Spinal cord (tissue), 10 donors: ENCODE measurements around the gene HPCA. TPM values are rescaled to one million over a fixed set of nuclear protein-coding genes. Genes with fewer than 3 reads are reported as not detected.
A peak's percentile ranks its signal among the peaks of the same experiment; 100 is the strongest.

Experiments used
- DNase-seq, 6 donors: peaks; one replicate each; pipeline versions ENCODE4 v3.0.0 to v3.0.0-alpha.2; 2013 to 2015; ENCODE audit warnings: low spot score in 6 of 6, low read depth in 4 of 6
- H3K27ac ChIP-seq: one replicate; pipeline ENCODE4 v1.5.1; 2013; ENCODE audit warnings: low read depth, low read length, control low read depth
- H3K27me3 ChIP-seq: one replicate; pipeline ENCODE4 v1.6.1; 2013; ENCODE audit warnings: low read length; ENCODE audit not compliant: control insufficient read depth, insufficient read depth
- H3K36me3 ChIP-seq: one replicate; pipeline ENCODE4 v1.6.1; 2013; ENCODE audit warnings: low read length; ENCODE audit not compliant: control insufficient read depth, insufficient read depth
- H3K4me1 ChIP-seq: one replicate; pipeline ENCODE4 v1.6.1; 2013; ENCODE audit warnings: low read length; ENCODE audit not compliant: control insufficient read depth, insufficient read depth
- H3K4me3 ChIP-seq: one replicate; pipeline ENCODE4 v1.5.1; 2013; ENCODE audit warnings: low read depth, low read length, control low read depth
- H3K9me3 ChIP-seq: one replicate; pipeline ENCODE4 v1.6.1; 2013; ENCODE audit warnings: low read length; ENCODE audit not compliant: control insufficient read depth, insufficient read depth
- WGBS: methylation state at CpG from one replicate; pipeline ENCODE4 v1.1.5; 2013; ENCODE audit warnings: missing lambda C conversion rate; ENCODE audit not compliant: insufficient coverage; 5-methylcytosine and 5-hydroxymethylcytosine counted together
- polyA plus RNA-seq, 2 donors: library from polyadenylated mRNA; unstranded; fragments of 120-200 nt; gene quantifications; one replicate each; pipeline ENCODE4 v1.2.1, GENCODE V29; 2013; ENCODE audit not compliant: insufficient read length in 2 of 2
- total RNA-seq, 2 donors: library from RNA; depleted of rRNA in 1 of 2; stranded (reverse); fragments of 120-200 nt in 1 of 2; fragments of >200 nt in 1 of 2; gene quantifications; one replicate each; pipeline versions ENCODE4 v1.2.3 to v1.2.4, GENCODE V29; 2013 to 2014
- donor health status: healthy.

The HPCA gene
- total and polyA plus RNA-seq, 4 donors: 19.3 to 209 (median 117) TPM

GRCh38 chr1:32927441-32927840 is 41.1 kb downstream of the HPCA start:
- Histone ChIP-seq H3K9me3 (no peaks in the 10 kb centered on the region), H3K27me3 (peaks cover 24% of the 10 kb centered on the region), H3K27ac (no peak overlapping the region), H3K4me1 (peaks cover 17% of the 10 kb centered on the region), H3K36me3 (no peaks in the 10 kb centered on the region), H3K4me3 (no peak overlapping the region)
- WGBS: no CpG with 5 or more reads among the region's 2 CpGs
- no peak for DNase-seq

- H3K9me3 ChIP-seq: no peaks in the 10 kb centered on the region
- H3K27me3 ChIP-seq: peaks cover 21% of the 10 kb centered on the region
- DNase-seq: no peak
- H3K27ac ChIP-seq: no peak overlapping the region
- H3K4me1 ChIP-seq: peaks cover 17% of the 10 kb centered on the region
- H3K4me3 ChIP-seq: no peak overlapping the region
- no peaks in the 10 kb centered on the region for H3K36me3 ChIP-seq
- WGBS: no CpG with 5 or more reads among the region's 2 CpGs
Observed at GRCh38 chr1:32928285-32928684, 42.0 kb downstream of the HPCA start.

- Histone ChIP-seq H3K36me3 (no peaks in the 10 kb centered on the region), H3K27ac (no peak overlapping the region), H3K4me3 (no peak overlapping the region), H3K9me3 (no peaks in the 10 kb centered on the region), H3K27me3 (peaks cover 19% of the 10 kb centered on the region), H3K4me1 (peaks cover 17% of the 10 kb centered on the region)
- no peak for DNase-seq
- whole genome bisulfite sequencing: no CpG with 5 or more reads among the region's 8 CpGs
Observed at GRCh38 chr1:32928715-32929114, 42.4 kb downstream of the HPCA start.

GRCh38 chr1:32929366-32929765 is 43.1 kb downstream of the HPCA start:
- H3K4me3 ChIP-seq: no peak overlapping the region
- peaks cover 2% of the 10 kb centered on the region for H3K36me3 ChIP-seq
- DNase-seq: no peak
- peaks cover 15% of the 10 kb centered on the region for H3K27me3 ChIP-seq
- H3K27ac ChIP-seq: no peak overlapping the region
- H3K4me1 ChIP-seq: peaks cover 20% of the 10 kb centered on the region
- 83% methylated on average over 1 of the region's 2 CpGs for WGBS
- H3K9me3 ChIP-seq: no peaks in the 10 kb centered on the region

- H3K9me3 ChIP-seq: no peaks in the 10 kb centered on the region
- no peak for DNase-seq
- peaks cover 3% of the 10 kb centered on the region for H3K4me1 ChIP-seq
- H3K4me3 ChIP-seq: no peak overlapping the region
- no peak overlapping the region for H3K27ac ChIP-seq
- no peaks in the 10 kb centered on the region for H3K27me3 ChIP-seq
- peaks cover 14% of the 10 kb centered on the region for H3K36me3 ChIP-seq
- 86% methylated on average over 1 of the region's 1 CpG for WGBS
Observed at GRCh38 chr1:32931760-32932159, 45.5 kb downstream of the HPCA start.

- peak in 1 of 6 donors; percentile 24 for DNase-seq
- Histone ChIP-seq H3K9me3 (no peaks in the 10 kb centered on the region), H3K27me3 (no peaks in the 10 kb centered on the region), H3K27ac (peak overlapping the region; percentile 18), H3K4me3 (no peak overlapping the region), H3K36me3 (peaks cover 25% of the 10 kb centered on the region), H3K4me1 (peaks cover 3% of the 10 kb centered on the region)
- no CpG with 5 or more reads among the region's 3 CpGs for WGBS
Observed at GRCh38 chr1:32933742-32934322, 47.5 kb downstream of the HPCA start.

- H3K27me3 ChIP-seq: no peaks in the 10 kb centered on the region
- H3K36me3 ChIP-seq: peaks cover 25% of the 10 kb centered on the region
- no peaks in the 10 kb centered on the region for H3K9me3 ChIP-seq
- no peak for DNase-seq
- H3K4me1 ChIP-seq: peaks cover 3% of the 10 kb centered on the region
- H3K27ac ChIP-seq: no peak overlapping the region
- WGBS: 94% methylated on average over 8 of the region's 10 CpGs
- H3K4me3 ChIP-seq: no peak overlapping the region
Observed at GRCh38 chr1:32934535-32934934, 48.2 kb downstream of the HPCA start.

- Histone ChIP-seq H3K4me3 (no peak overlapping the region), H3K9me3 (no peaks in the 10 kb centered on the region), H3K27me3 (no peaks in the 10 kb centered on the region), H3K27ac (no peak overlapping the region), H3K36me3 (peaks cover 42% of the 10 kb centered on the region), H3K4me1 (peaks cover 3% of the 10 kb centered on the region)
- WGBS: 95% methylated on average over 3 of the region's 4 CpGs
- DNase-seq: no peak
Observed at GRCh38 chr1:32937061-32937460, 50.8 kb downstream of the HPCA start.

GRCh38 chr1:32939655-32940371 is 53.5 kb downstream of the HPCA start:
- Histone ChIP-seq H3K4me3 (no peak overlapping the region), H3K27ac (no peak overlapping the region), H3K4me1 (no peaks in the 10 kb centered on the region), H3K36me3 (peaks cover 61% of the 10 kb centered on the region), H3K9me3 (no peaks in the 10 kb centered on the region), H3K27me3 (no peaks in the 10 kb centered on the region)
- 70% methylated on average over 4 of the region's 4 CpGs for WGBS
- peak in 2 of 6 donors; percentile 18 to 43 for DNase-seq

- no peaks in the 10 kb centered on the region for H3K9me3 ChIP-seq
- no peaks in the 10 kb centered on the region for H3K4me1 ChIP-seq
- no peaks in the 10 kb centered on the region for H3K27me3 ChIP-seq
- H3K27ac ChIP-seq: no peak overlapping the region
- no peak for DNase-seq
- no peak overlapping the region for H3K4me3 ChIP-seq
- peaks cover 47% of the 10 kb centered on the region for H3K36me3 ChIP-seq
Observed at GRCh38 chr1:32944180-32944579, 57.9 kb downstream of the HPCA start.
